ENCODE measurements around the gene DLG5. TPM values are rescaled to one million over a fixed set of nuclear protein-coding genes. Genes with fewer than 3 reads are reported as not detected.

The DLG5 gene
- total RNA-seq, 1 experiment from 2014 or later = 51.0 TPM

GRCh38 chr10:77967611-77968022 is 41.1 kb upstream of the DLG5 start:
- intact Hi-C loops (cut with micrococcal nuclease; ENCODE audit: unreplicated experiment) = no loop called here
- Mint-ChIP-seq H3K27ac (ENCODE audit: unreplicated experiment) (no peak overlapping the region), H3K4me3 (ENCODE audit: low read depth, unreplicated experiment) (no peak overlapping the region), H3K36me3 (ENCODE audit: insufficient read depth, unreplicated experiment) (peaks cover 9% of the 10 kb centered on the region), H3K9me3 (ENCODE audit: low read depth, unreplicated experiment) (peaks cover 3% of the 10 kb centered on the region), H3K27me3 (ENCODE audit: unreplicated experiment) (no peaks in the 10 kb centered on the region), H3K4me1 (ENCODE audit: low read depth, unreplicated experiment) (no peaks in the 10 kb centered on the region)
- CTCF ChIA-PET = no interaction called here
- no TSS peak for BruUV-seq (replicated peaks)
- no peak for DNase-seq
- no peak for TF ChIP-seq CTCF (IDR thresholded peaks at IDR 0.05; ENCODE audit: unreplicated experiment)

GRCh38 chr10:77965294-77965693 is 38.7 kb upstream of the DLG5 start:
- Mint-ChIP-seq H3K4me3 (ENCODE audit: low read depth, unreplicated experiment) (no peak overlapping the region), H3K36me3 (ENCODE audit: insufficient read depth, unreplicated experiment) (peaks cover 3% of the 10 kb centered on the region), H3K4me1 (ENCODE audit: low read depth, unreplicated experiment) (no peaks in the 10 kb centered on the region), H3K9me3 (ENCODE audit: low read depth, unreplicated experiment) (peaks cover 3% of the 10 kb centered on the region), H3K27ac (ENCODE audit: unreplicated experiment) (no peak overlapping the region), H3K27me3 (ENCODE audit: unreplicated experiment) (no peaks in the 10 kb centered on the region)
- no peak for TF ChIP-seq CTCF (IDR thresholded peaks at IDR 0.05; ENCODE audit: unreplicated experiment)
- DNase-seq = no peak
- CTCF ChIA-PET = no interaction called here
- no TSS peak for BruUV-seq (replicated peaks)
- intact Hi-C loops (cut with micrococcal nuclease; ENCODE audit: unreplicated experiment) = no loop called here

- no peak for TF ChIP-seq CTCF (IDR thresholded peaks at IDR 0.05; ENCODE audit: unreplicated experiment)
- CTCF ChIA-PET = no interaction called here
- intact Hi-C loops (cut with micrococcal nuclease; ENCODE audit: unreplicated experiment) = loop anchor here (5.0 kb wide), 1 partner anchor 58 kb away; no protein-coding TSS in a partner anchor
- H3K27ac Mint-ChIP-seq (ENCODE audit: unreplicated experiment) = no peak overlapping the region
- peaks cover 3% of the 10 kb centered on the region for H3K9me3 Mint-ChIP-seq (ENCODE audit: low read depth, unreplicated experiment)
- H3K4me1 Mint-ChIP-seq (ENCODE audit: low read depth, unreplicated experiment) = no peaks in the 10 kb centered on the region
- H3K36me3 Mint-ChIP-seq (ENCODE audit: insufficient read depth, unreplicated experiment) = peaks cover 3% of the 10 kb centered on the region
- H3K27me3 Mint-ChIP-seq (ENCODE audit: unreplicated experiment) = no peaks in the 10 kb centered on the region
- DNase-seq = no peak
- no TSS peak for BruUV-seq (replicated peaks)
- no peak overlapping the region for H3K4me3 Mint-ChIP-seq (ENCODE audit: low read depth, unreplicated experiment)
Observed at GRCh38 chr10:77964811-77965210, 38.3 kb upstream of the DLG5 start.

- TF ChIP-seq CTCF (IDR thresholded peaks at IDR 0.05; ENCODE audit: unreplicated experiment) = no peak
- Mint-ChIP-seq H3K4me3 (ENCODE audit: low read depth, unreplicated experiment) (no peak overlapping the region), H3K27me3 (ENCODE audit: unreplicated experiment) (no peaks in the 10 kb centered on the region), H3K36me3 (ENCODE audit: insufficient read depth, unreplicated experiment) (peaks cover 3% of the 10 kb centered on the region), H3K4me1 (ENCODE audit: low read depth, unreplicated experiment) (no peaks in the 10 kb centered on the region), H3K9me3 (ENCODE audit: low read depth, unreplicated experiment) (peaks cover 3% of the 10 kb centered on the region), H3K27ac (ENCODE audit: unreplicated experiment) (no peak overlapping the region)
- no peak for DNase-seq
- CTCF ChIA-PET = no interaction called here
- intact Hi-C loops (cut with micrococcal nuclease; ENCODE audit: unreplicated experiment) = loop anchor here (5.0 kb wide), 1 partner anchor 57 kb away; no protein-coding TSS in a partner anchor
- BruUV-seq (replicated peaks) = no TSS peak
Observed at GRCh38 chr10:77963901-77964300, 37.3 kb upstream of the DLG5 start.

All from Calu3 (cell line).